Bladder microvascular endothelial cell (primary cell): ENCODE measurements around the gene C1orf167. TPM values are rescaled to one million over a fixed set of nuclear protein-coding genes. Genes with fewer than 3 reads are reported as not detected.

Experiments
- total RNA-seq: library from RNA; depleted of rRNA; stranded (reverse); fragments of >200 nt; gene quantifications from 2 replicates; pipeline ENCODE4 v1.2.3, GENCODE V29; 2014

C1orf167 gene
- 0.16 and 0.19 TPM in 2 replicates for total RNA-seq

DNA sequence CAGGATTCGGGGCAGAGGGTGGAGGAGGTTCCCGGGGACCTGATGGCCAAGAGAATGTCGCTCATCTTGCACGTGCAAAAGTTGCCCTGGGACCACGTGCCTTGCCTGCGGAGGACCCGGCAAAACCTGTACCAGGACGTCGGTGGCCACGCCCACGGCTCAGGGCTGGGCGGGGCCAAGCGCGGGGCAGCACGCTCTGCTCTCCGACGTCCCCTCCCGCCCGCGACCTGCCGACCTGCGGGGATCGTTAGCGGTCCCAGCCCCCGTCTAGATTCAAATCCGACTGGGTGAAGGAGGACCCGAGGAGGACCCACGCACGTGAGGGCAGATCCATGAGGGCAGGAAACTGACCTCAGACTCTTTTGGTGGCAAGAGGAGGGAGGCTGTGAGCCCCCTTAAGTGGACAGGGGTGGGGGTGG lies at the start of gene C1orf167:
Gene C1orf167 (plus strand): TSS at position 206 of the 419 bp plus-strand sequence. CDS start 2,208 bp downstream, outside the sequence.

GRCh38 chr1:11735854-11736745 lies 25.9 kb upstream of the C1orf167 start, which contains the start of gene AGTRAP:
AGTRAP (plus strand) TSS chr1:11736136; CDS start chr1:11736209, 73 bp downstream.

GRCh38 chr1:11805422-11806306 lies 43.7 kb downstream of the C1orf167 start, which contains the start of the genes CLCN6 and MTHFR:
CLCN6 (plus strand) TSS chr1:11806191; CDS start chr1:11806263, 72 bp downstream.
MTHFR (minus strand) TSS chr1:11805964; CDS start chr1:11803116, 2,848 bp downstream.

Other genes starting within 250 kb of the C1orf167 start
- gene FBXO2, start 107.8 kb upstream of the C1orf167 start, total RNA-seq, result 0.32 and 3.7 TPM in 2 replicates
- 6.8 and 9.6 TPM in 2 replicates for gene FBXO44, start 107.3 kb upstream of the C1orf167 start, total RNA-seq
- gene FBXO6, start 98.0 kb upstream of the C1orf167 start, total RNA-seq, result 1.1 and 2.6 TPM in 2 replicates
- gene MAD2L2, start 81.0 kb upstream of the C1orf167 start, total RNA-seq, result 29.1 and 31.9 TPM in 2 replicates
- gene DRAXIN, start 70.5 kb upstream of the C1orf167 start, total RNA-seq, result 0.32 and 0.69 TPM in 2 replicates
- 31.6 and 39.3 TPM in 2 replicates for gene AGTRAP, start 26.1 kb upstream of the C1orf167 start, total RNA-seq
- 18.1 and 32.9 TPM in 2 replicates for gene MTHFR, start 43.8 kb downstream of the C1orf167 start, total RNA-seq
- gene CLCN6, start 44.0 kb downstream of the C1orf167 start, total RNA-seq, result 6.0 and 11.5 TPM in 2 replicates
- not detected in 2 replicates for gene NPPA, start 85.6 kb downstream of the C1orf167 start, total RNA-seq
- not detected in 2 replicates for gene NPPB, start 96.8 kb downstream of the C1orf167 start, total RNA-seq
- 36.1 and 54.6 TPM in 2 replicates for gene KIAA2013, start 164.2 kb downstream of the C1orf167 start, total RNA-seq
- gene PLOD1, start 172.5 kb downstream of the C1orf167 start, total RNA-seq, result 182 and 368 TPM in 2 replicates
- 32.7 and 95.7 TPM in 2 replicates for gene MFN2, start 218.3 kb downstream of the C1orf167 start, total RNA-seq